HCT116 (cell line): ENCODE data around the gene UNC50. TPM values are rescaled to one million over a fixed set of nuclear protein-coding genes. Genes with fewer than 3 reads are reported as not detected.

Source experiments
- ATAC-seq: fragments of 200-7000 bp; cut with Tn5 transposase; 2 replicates; pipeline ENCODE4 v1.9.1; 2020; ENCODE audit warnings: mild to moderate bottlenecking, moderate library complexity
- BruUV-seq: library from RNA; stranded (reverse); fragments of 400-500 nt; replicated peaks from 2 replicates; lab custom pipeline; 2021; lab: Mats Ljungman, UMichigan
- CTCF ChIA-PET: fragments of 300-600 bp; sonication (Branson Sonifier 250); formaldehyde crosslinking; loops from one replicate; lab custom pipeline; 2021; ENCODE audit warnings: antibody characterized with exemption; lab: Charles Lee
- POLR2A ChIA-PET: fragments of 300-600, 350-600 bp; sonication (Branson Sonifier 250); formaldehyde crosslinking; loops from one replicate; lab custom pipeline; 2021; ENCODE audit warnings: antibody characterized with exemption; lab: Charles Lee
- RAD21 ChIA-PET, 2 experiments: fragments of 300-600 bp; sonication (Branson Sonifier 250); formaldehyde crosslinking; loops; one replicate each; lab custom pipeline; 2023; ENCODE audit warnings: low total read pairs in 2 of 2; ENCODE audit not compliant: uncharacterized antibody in 2 of 2, unreplicated experiment in 2 of 2, low non-redundant PET in 1 of 2; lab: Charles Lee
- DNase-seq: peaks from one replicate; pipeline ENCODE4 v3.0.0-alpha.2; 2010; ENCODE audit warnings: low read depth, low spot score
- H2AFZ ChIP-seq: fragments of 200-600 bp; shearing (Covaris generic), sonication (generic); 2 replicates; pipeline ENCODE4 v1.6.1; 2017; ENCODE audit warnings: low read depth, mixed run types, mixed read lengths, antibody characterized with exemption, low read length; ENCODE audit not compliant: poor library complexity, severe bottlenecking
- H3K27ac ChIP-seq: 2 replicates; pipeline ENCODE4 v1.5.1; 2012; ENCODE audit warnings: low read depth, low read length
- H3K27me3 ChIP-seq: fragments of 200-600 bp; sonication (generic); 2 replicates; pipeline ENCODE4 v1.6.1; 2016; ENCODE audit warnings: mixed run types, low read length, mixed read lengths; ENCODE audit not compliant: insufficient read depth
- H3K36me3 ChIP-seq, 2 experiments: fragments of 200-500 bp in 1 of 2; fragments of 200-600 bp in 1 of 2; sonication (Bioruptor generic) in 1 of 2; sonication (generic) in 1 of 2; 2 replicates each; pipeline versions ENCODE4 v1.5.1 to v1.6.1; 2014 to 2016; ENCODE audit warnings: low read length in 2 of 2, inconsistent platforms in 1 of 2, mixed read lengths in 1 of 2, mixed run types in 1 of 2; ENCODE audit not compliant: insufficient read depth in 2 of 2, control insufficient read depth in 1 of 2
- H3K4me1 ChIP-seq, 2 experiments: fragments of 200-600 bp in 1 of 2; sonication (generic) in 1 of 2; 2 replicates each; pipeline versions ENCODE4 v1.5.1 to v1.6.1; 2012 to 2017; ENCODE audit warnings: low read length in 2 of 2, inconsistent platforms in 1 of 2, mild to moderate bottlenecking in 1 of 2, mixed read lengths in 1 of 2, mixed run types in 1 of 2, moderate library complexity in 1 of 2; ENCODE audit not compliant: insufficient read depth in 2 of 2, control insufficient read depth in 1 of 2
- H3K4me2 ChIP-seq: fragments of 200-600 bp; sonication (generic); 2 replicates; pipeline ENCODE4 v1.6.1; 2017; ENCODE audit warnings: mixed run types, low read length, mixed read lengths
- H3K4me3 ChIP-seq, 2 experiments: fragments of 200-600 bp in 1 of 2; sonication (generic) in 1 of 2; replicated peaks in 1 of 2; 2 replicates each; pipeline ENCODE4 v1.5.1; 2011 to 2016; ENCODE audit warnings: low read length in 2 of 2, control low read depth in 1 of 2, low read depth in 1 of 2, mild to moderate bottlenecking in 1 of 2, mixed read lengths in 1 of 2, mixed run types in 1 of 2
- H3K79me2 ChIP-seq: fragments of 200-600 bp; sonication (generic); 2 replicates; pipeline ENCODE4 v1.6.1; 2017; ENCODE audit warnings: mild to moderate bottlenecking, mixed run types, low read length, moderate library complexity, mixed read lengths; ENCODE audit not compliant: insufficient read depth
- H3K9ac ChIP-seq: fragments of 200-600 bp; sonication (generic); 2 replicates; pipeline ENCODE4 v1.6.1; 2016; ENCODE audit warnings: low read length, mixed read lengths
- H3K9me2 ChIP-seq: fragments of 200-600 bp; sonication (generic), shearing (Covaris generic); 2 replicates; pipeline ENCODE4 v1.6.1; 2017; ENCODE audit warnings: mixed run types, mild to moderate bottlenecking, moderate library complexity; ENCODE audit not compliant: insufficient read depth
- H3K9me3 ChIP-seq, 2 experiments: fragments of 200-500 bp in 1 of 2; fragments of 200-600 bp in 1 of 2; sonication (Bioruptor generic) in 1 of 2; sonication (generic) in 1 of 2; 2 replicates each; pipeline ENCODE4 v1.6.1; 2014 to 2017; ENCODE audit warnings: low read length in 2 of 2, mixed read lengths in 2 of 2, inconsistent platforms in 1 of 2, low read depth in 1 of 2, mild to moderate bottlenecking in 1 of 2, mixed run types in 1 of 2, moderate library complexity in 1 of 2; ENCODE audit not compliant: control insufficient read depth in 1 of 2, insufficient read depth in 1 of 2
- H4K20me1 ChIP-seq: fragments of 200-600 bp; sonication (generic), shearing (Covaris generic); 2 replicates; pipeline ENCODE4 v1.6.1; 2017; ENCODE audit warnings: mixed run types, mild to moderate bottlenecking, moderate library complexity; ENCODE audit not compliant: insufficient read depth
- CEBPB ChIP-seq: IDR thresholded peaks from 2 replicates; pipeline ENCODE4 v1.6.1; 2012; ENCODE audit warnings: low read depth
- EGR1 ChIP-seq: IDR thresholded peaks from 2 replicates; pipeline ENCODE4 v1.6.1; 2012; ENCODE audit warnings: low read depth
- ELF1 ChIP-seq: IDR thresholded peaks from 2 replicates; pipeline ENCODE4 v1.6.1; 2012; ENCODE audit warnings: low read depth, borderline replicate concordance
- EZH2phosphoT487 ChIP-seq: fragments of 200-600 bp; IDR thresholded peaks from 2 replicates; pipeline ENCODE4 v1.6.1; 2018; ENCODE audit warnings: antibody characterized with exemption, borderline replicate concordance
- FOSL1 ChIP-seq: IDR thresholded peaks from 2 replicates; pipeline ENCODE4 v1.6.1; 2012; ENCODE audit warnings: low read depth
- POLR2AphosphoS5 ChIP-seq: IDR thresholded peaks from 2 replicates; pipeline ENCODE4 v1.6.1; 2011; ENCODE audit warnings: mild to moderate bottlenecking, low read depth, low read length, moderate library complexity
- RAD21 ChIP-seq: IDR thresholded peaks from 2 replicates; pipeline ENCODE4 v1.6.1; 2012; ENCODE audit warnings: low read depth, mild to moderate bottlenecking
- SIN3A ChIP-seq: IDR thresholded peaks from 2 replicates; pipeline ENCODE4 v1.6.1; 2012; ENCODE audit warnings: low read depth
- TCF7L2 ChIP-seq: IDR thresholded peaks from 2 replicates; pipeline ENCODE4 v1.7.0; 2011; ENCODE audit warnings: borderline replicate concordance, inconsistent platforms; ENCODE audit not compliant: insufficient read depth, insufficient read length; ENCODE audit errors: extremely low read depth
- YY1 ChIP-seq: IDR thresholded peaks from 2 replicates; pipeline ENCODE4 v1.6.1; 2011; ENCODE audit warnings: low read length, low read depth, moderate library complexity, mild to moderate bottlenecking; ENCODE audit not compliant: insufficient replicate concordance; ENCODE audit errors: extremely low read depth
- intact Hi-C: fragments of 100-400 bp; cut with micrococcal nuclease; formaldehyde crosslinking; loops from 2 replicates; pipeline ENCODE4 v1.10.0; 2022
- total RNA-seq: library from RNA; stranded (reverse); gene quantifications from one replicate; pipeline ENCODE4 v1.2.1, GENCODE V29; 2021; ENCODE audit not compliant: unreplicated experiment
- TF ChIP-seq, protein P1 (sequence below): IDR thresholded peaks from 2 replicates; pipeline ENCODE4 v1.6.1; 2011; ENCODE audit warnings: mild to moderate bottlenecking, low read length, moderate library complexity; ENCODE audit not compliant: insufficient replicate concordance; ENCODE audit errors: extremely low read depth
- TF ChIP-seq, protein P2 (sequence below): IDR thresholded peaks from 2 replicates; pipeline ENCODE4 v1.6.1; 2012
- TF ChIP-seq, protein P3 (sequence below): IDR thresholded peaks from 2 replicates; pipeline ENCODE4 v1.6.1; 2012

The UNC50 gene
- total RNA-seq, 1 experiment from 2014 or later, result 33.0 TPM

DNA sequence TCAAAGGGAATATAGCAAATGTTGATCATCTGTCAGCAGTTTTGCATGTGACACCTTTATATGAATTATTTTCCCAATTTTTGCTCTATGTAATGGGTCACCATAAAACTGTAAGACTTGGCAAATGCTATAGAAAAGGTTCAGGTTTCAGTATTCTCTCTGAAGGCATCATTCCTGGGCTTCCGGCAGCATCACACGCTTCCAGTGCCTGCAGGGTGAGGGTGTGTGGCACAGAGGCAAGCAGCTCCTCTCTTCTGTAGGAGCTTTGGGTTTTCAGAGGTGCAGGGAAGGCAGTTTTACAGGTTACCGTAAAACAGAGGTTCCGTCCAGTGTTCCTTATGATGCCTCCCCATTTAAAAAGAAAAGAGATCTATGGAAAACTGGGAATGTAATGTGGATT, 18.9 kb upstream of the UNC50 start:
- RAD21 ChIA-PET, result no interaction called here
- no peak overlapping the region for H3K9ac ChIP-seq
- H3K4me2 ChIP-seq, result no peak overlapping the region
- no TSS peak for BruUV-seq
- H3K9me3 ChIP-seq, result no peaks in the 10 kb centered on the region
- H2AFZ ChIP-seq, result no peak overlapping the region
- H3K36me3 ChIP-seq, result no peaks in the 10 kb centered on the region
- CTCF ChIA-PET, result no interaction called here
- no peaks in the 10 kb centered on the region for H3K9me2 ChIP-seq
- H3K27me3 ChIP-seq, result no peaks in the 10 kb centered on the region
- intact Hi-C loops, result no loop called here
- H3K79me2 ChIP-seq, result no peaks in the 10 kb centered on the region
- no peaks in the 10 kb centered on the region for H4K20me1 ChIP-seq
- no peak overlapping the region for H3K4me3 ChIP-seq
- ATAC-seq (no peak), DNase-seq (no peak)
- no peaks in the 10 kb centered on the region for H3K4me1 ChIP-seq
- no peak overlapping the region for H3K27ac ChIP-seq
- TF ChIP-seq, protein P1, sequence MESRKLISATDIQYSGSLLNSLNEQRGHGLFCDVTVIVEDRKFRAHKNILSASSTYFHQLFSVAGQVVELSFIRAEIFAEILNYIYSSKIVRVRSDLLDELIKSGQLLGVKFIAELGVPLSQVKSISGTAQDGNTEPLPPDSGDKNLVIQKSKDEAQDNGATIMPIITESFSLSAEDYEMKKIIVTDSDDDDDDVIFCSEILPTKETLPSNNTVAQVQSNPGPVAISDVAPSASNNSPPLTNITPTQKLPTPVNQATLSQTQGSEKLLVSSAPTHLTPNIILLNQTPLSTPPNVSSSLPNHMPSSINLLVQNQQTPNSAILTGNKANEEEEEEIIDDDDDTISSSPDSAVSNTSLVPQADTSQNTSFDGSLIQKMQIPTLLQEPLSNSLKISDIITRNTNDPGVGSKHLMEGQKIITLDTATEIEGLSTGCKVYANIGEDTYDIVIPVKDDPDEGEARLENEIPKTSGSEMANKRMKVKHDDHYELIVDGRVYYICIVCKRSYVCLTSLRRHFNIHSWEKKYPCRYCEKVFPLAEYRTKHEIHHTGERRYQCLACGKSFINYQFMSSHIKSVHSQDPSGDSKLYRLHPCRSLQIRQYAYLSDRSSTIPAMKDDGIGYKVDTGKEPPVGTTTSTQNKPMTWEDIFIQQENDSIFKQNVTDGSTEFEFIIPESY, result no peak
- TF ChIP-seq YY1, result no peak
- no peak for TF ChIP-seq EZH2phosphoT487
- no peak for TF ChIP-seq ELF1
- no peak for TF ChIP-seq POLR2AphosphoS5
- no peak for TF ChIP-seq CEBPB
- no peak for TF ChIP-seq RAD21
- no peak for TF ChIP-seq EGR1
- no peak for TF ChIP-seq FOSL1
- TF ChIP-seq, protein P2, sequence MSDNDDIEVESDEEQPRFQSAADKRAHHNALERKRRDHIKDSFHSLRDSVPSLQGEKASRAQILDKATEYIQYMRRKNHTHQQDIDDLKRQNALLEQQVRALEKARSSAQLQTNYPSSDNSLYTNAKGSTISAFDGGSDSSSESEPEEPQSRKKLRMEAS, result no peak
- TF ChIP-seq, protein P3, sequence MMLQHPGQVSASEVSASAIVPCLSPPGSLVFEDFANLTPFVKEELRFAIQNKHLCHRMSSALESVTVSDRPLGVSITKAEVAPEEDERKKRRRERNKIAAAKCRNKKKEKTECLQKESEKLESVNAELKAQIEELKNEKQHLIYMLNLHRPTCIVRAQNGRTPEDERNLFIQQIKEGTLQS, result no peak
- no peak for TF ChIP-seq TCF7L2
- TF ChIP-seq SIN3A, result no peak
- POLR2A ChIA-PET, result no interaction called here
